RWPE2 (cell line): Measurements from ENCODE around the gene ERBIN.

Experiments used
- ATAC-seq: fragments of 200-7000 bp; cut with Tn5 transposase; 3 replicates; pipeline ENCODE4 v1.9.1; 2021; ENCODE audit warnings: low read depth
- DNase-seq: peaks from one replicate; pipeline ENCODE4 v3.0.0-alpha.2; 2020; ENCODE audit warnings: low spot score
- H3K27ac ChIP-seq: fragments of 450-650 bp; 2 replicates; pipeline ENCODE4 v1.5.1; 2017; ENCODE audit warnings: mild to moderate bottlenecking; ENCODE audit not compliant: poor library complexity, severe bottlenecking
- H3K27me3 ChIP-seq: fragments of 250-450 bp; sonication (Bioruptor Pico); 2 replicates; pipeline ENCODE4 v1.5.1; 2021; ENCODE audit warnings: mild to moderate bottlenecking, moderate library complexity; ENCODE audit not compliant: insufficient read depth, poor library complexity, severe bottlenecking
- H3K36me3 ChIP-seq: fragments of 250-450 bp; sonication (Bioruptor Pico); 2 replicates; pipeline ENCODE4 v1.5.1; 2020; ENCODE audit warnings: low read depth, mild to moderate bottlenecking, moderate library complexity
- H3K4me1 ChIP-seq: fragments of 250-450 bp; sonication (Bioruptor Pico); 2 replicates; pipeline ENCODE4 v1.5.1; 2021; ENCODE audit warnings: mild to moderate bottlenecking, moderate library complexity; ENCODE audit not compliant: insufficient read depth, poor library complexity, severe bottlenecking
- H3K4me3 ChIP-seq: fragments of 250-450 bp; sonication (Bioruptor Pico); 2 replicates; pipeline ENCODE4 v1.5.1; 2021; ENCODE audit warnings: mild to moderate bottlenecking, moderate library complexity; ENCODE audit not compliant: severe bottlenecking
- H3K9me3 ChIP-seq: fragments of 250-450 bp; sonication (Bioruptor Pico); 2 replicates; pipeline ENCODE4 v1.5.1; 2021; ENCODE audit warnings: mild to moderate bottlenecking, moderate library complexity; ENCODE audit not compliant: severe bottlenecking
- TF ChIP-seq, protein P1 (sequence below): fragments of 450-650 bp; IDR thresholded peaks from one replicate; pipeline ENCODE4 v1.5.1; 2017; ENCODE audit warnings: mild to moderate bottlenecking, moderate library complexity; ENCODE audit not compliant: poor library complexity, severe bottlenecking

The ERBIN gene

DNA sequence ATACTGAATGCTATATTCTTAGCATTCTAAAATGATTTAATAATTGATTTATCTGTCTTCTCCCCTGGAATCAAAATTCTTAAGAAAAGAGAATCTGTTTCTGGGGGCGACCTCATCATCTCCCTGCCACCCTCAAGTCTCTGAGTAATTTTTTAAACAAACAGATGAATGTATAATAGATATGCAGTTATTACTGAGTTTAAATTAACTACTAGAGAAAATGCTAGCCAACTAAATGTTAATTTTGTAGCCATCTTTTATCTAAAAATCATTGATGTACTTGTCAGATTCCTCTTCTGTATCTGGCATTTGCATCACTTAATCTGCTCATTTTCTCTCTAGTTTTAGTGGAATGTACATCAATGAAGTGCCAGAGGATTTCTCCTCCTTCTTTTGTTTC lies 87.5 kb downstream of the ERBIN start:
- Histone ChIP-seq H3K27me3 (no peaks in the 10 kb centered on the region), H3K4me3 (no peak overlapping the region), H3K9me3 (no peaks in the 10 kb centered on the region), H3K4me1 (peaks cover 14% of the 10 kb centered on the region), H3K27ac (no peak overlapping the region), H3K36me3 (peaks cover 50% of the 10 kb centered on the region)
- DNase-seq (no peak), ATAC-seq (no peak)
- TF ChIP-seq, protein P1, sequence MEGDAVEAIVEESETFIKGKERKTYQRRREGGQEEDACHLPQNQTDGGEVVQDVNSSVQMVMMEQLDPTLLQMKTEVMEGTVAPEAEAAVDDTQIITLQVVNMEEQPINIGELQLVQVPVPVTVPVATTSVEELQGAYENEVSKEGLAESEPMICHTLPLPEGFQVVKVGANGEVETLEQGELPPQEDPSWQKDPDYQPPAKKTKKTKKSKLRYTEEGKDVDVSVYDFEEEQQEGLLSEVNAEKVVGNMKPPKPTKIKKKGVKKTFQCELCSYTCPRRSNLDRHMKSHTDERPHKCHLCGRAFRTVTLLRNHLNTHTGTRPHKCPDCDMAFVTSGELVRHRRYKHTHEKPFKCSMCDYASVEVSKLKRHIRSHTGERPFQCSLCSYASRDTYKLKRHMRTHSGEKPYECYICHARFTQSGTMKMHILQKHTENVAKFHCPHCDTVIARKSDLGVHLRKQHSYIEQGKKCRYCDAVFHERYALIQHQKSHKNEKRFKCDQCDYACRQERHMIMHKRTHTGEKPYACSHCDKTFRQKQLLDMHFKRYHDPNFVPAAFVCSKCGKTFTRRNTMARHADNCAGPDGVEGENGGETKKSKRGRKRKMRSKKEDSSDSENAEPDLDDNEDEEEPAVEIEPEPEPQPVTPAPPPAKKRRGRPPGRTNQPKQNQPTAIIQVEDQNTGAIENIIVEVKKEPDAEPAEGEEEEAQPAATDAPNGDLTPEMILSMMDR = no peak

DNA sequence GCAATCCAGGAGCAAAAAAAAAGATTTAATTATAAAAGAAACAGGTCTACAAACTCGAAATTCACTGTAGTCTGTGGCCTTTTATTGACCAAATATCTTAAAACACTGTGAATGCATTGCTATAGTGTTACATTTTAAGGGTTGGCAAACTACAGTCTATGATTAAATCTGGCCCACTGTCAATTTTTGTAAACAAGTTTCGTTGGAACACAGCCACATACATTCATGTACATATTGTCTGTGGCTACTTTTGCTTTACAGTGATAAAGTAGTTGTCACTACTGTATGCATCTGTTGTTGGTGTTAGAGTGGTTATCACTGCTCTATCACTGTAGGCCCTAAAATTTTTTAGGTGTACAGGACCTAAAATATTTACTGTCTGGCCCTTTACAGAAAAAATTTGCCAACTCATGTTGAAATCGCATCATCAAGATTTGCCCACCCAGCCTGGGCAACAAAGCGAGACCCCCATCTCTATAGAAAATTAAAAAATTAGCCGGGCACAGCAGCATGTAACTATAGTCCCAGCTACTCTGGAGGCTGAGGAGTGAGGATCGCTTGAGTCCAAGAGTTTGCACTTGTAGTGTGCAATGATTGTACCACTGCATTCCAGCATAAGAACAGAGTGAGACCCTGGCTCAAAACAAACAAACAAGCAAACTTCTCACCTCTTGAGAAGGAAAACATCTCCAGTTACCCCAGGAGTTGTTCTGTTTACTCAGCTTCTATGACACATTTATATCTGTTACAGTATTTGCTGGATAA lies 89.0 kb downstream of the ERBIN start:
- peak; percentile 25; the same call in 1 of the 3 replicates for ATAC-seq
- no peaks in the 10 kb centered on the region for H3K27me3 ChIP-seq
- no peak overlapping the region for H3K4me3 ChIP-seq
- no peak overlapping the region for H3K27ac ChIP-seq
- H3K36me3 ChIP-seq = peaks cover 50% of the 10 kb centered on the region
- H3K4me1 ChIP-seq = peaks cover 3% of the 10 kb centered on the region
- DNase-seq = no peak
- TF ChIP-seq, protein P1 = no peak
- H3K9me3 ChIP-seq = no peaks in the 10 kb centered on the region

DNA sequence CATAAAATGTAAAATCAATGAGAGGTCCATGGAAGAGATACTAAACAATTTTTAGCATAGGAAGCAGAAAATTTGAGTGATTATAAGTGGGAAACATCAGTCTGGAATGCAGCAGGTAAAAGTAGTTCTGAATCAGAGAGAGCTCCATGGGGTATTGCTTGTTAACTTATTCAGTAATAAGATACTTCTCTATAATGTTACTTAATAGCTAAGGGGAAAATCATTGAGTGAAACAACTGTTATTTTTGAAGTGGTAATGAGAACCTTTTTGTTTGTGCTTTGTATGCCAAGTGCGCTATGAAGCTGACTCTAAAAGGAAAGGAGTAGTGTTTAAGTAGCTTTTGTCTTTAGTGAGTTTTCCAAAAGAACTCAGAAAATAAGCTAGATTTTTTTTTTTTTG lies 95.2 kb downstream of the ERBIN start:
- Histone ChIP-seq H3K27ac (no peak overlapping the region), H3K4me1 (no peaks in the 10 kb centered on the region), H3K27me3 (no peaks in the 10 kb centered on the region), H3K36me3 (peaks cover 60% of the 10 kb centered on the region), H3K4me3 (no peak overlapping the region), H3K9me3 (no peaks in the 10 kb centered on the region)
- ATAC-seq = no peak
- TF ChIP-seq, protein P1 = no peak
- DNase-seq = no peak

DNA sequence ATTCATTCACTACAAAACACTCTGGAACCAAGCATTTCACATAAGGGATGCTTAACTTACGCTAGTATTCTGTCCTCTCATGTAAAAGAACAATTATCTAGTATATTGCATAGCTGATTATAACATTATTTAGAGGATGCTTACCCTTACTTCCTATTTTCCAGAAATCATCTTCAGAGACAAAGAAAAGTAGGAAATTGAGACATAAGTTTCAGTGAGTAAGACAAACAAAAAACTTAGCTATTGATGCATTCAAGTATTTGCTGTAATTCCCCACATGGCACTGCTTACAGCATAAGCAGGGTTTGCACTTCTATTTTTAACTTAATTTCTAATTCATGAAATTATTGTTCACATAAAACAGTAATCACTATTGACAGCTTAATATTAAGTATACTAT lies 112.9 kb downstream of the ERBIN start:
- H3K27me3 ChIP-seq = no peaks in the 10 kb centered on the region
- ATAC-seq (no peak), DNase-seq (no peak)
- H3K4me3 ChIP-seq = no peak overlapping the region
- no peak overlapping the region for H3K27ac ChIP-seq
- TF ChIP-seq, protein P1 = no peak
- no peaks in the 10 kb centered on the region for H3K4me1 ChIP-seq
- no peaks in the 10 kb centered on the region for H3K9me3 ChIP-seq
- H3K36me3 ChIP-seq = peaks cover 79% of the 10 kb centered on the region

DNA sequence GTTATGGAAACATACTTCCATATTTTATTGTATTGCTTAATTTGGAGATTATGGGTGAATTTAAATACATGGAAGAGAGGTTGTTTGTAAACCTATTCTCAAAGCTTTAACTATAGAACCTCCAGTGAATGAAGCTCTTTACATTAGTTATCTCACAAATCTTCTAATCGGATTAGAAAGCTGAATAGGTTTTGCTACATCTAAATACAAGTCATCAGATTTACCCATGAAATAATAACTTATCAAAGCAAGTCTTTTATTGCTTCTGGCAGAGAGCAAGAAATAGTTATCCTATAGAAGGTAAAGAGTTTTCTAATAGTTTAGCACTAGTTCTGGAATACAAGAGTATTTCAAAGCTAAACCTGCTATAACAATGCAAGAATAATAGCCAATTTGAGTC lies 113.3 kb downstream of the ERBIN start:
- H3K9me3 ChIP-seq = no peaks in the 10 kb centered on the region
- no peak overlapping the region for H3K27ac ChIP-seq
- no peaks in the 10 kb centered on the region for H3K27me3 ChIP-seq
- ATAC-seq (no peak), DNase-seq (no peak)
- no peaks in the 10 kb centered on the region for H3K4me1 ChIP-seq
- TF ChIP-seq, protein P1 = no peak
- H3K4me3 ChIP-seq = no peak overlapping the region
- H3K36me3 ChIP-seq = peaks cover 81% of the 10 kb centered on the region
